VCaP (cell line): ENCODE results near the gene ATP1B1.
A peak's percentile ranks its signal among the peaks of the same experiment; 100 is the strongest.

Source experiments
- H3K27ac ChIP-seq: fragments of 450-650 bp; 2 replicates; pipeline ENCODE4 v1.5.1; 2017
- CTCF ChIP-seq: fragments of 450-650 bp; conservative IDR thresholded peaks from 2 replicates; pipeline ENCODE4 v1.5.1; 2017; ENCODE audit warnings: mild to moderate bottlenecking, moderate library complexity

Gene ATP1B1

GRCh38 chr1:169099561-169099960 lies 6.9 kb upstream of the ATP1B1 start:
- TF ChIP-seq CTCF: no peak
- no peak overlapping the region for H3K27ac ChIP-seq

GRCh38 chr1:169100208-169100607 lies 6.3 kb upstream of the ATP1B1 start:
- no peak for TF ChIP-seq CTCF

GRCh38 chr1:169100651-169101088 lies 5.8 kb upstream of the ATP1B1 start:
- TF ChIP-seq CTCF: no peak
- H3K27ac ChIP-seq: no peak overlapping the region

More at GRCh38 chr1:169100208-169100607, 6.3 kb upstream of the ATP1B1 start:
- no peak overlapping the region for H3K27ac ChIP-seq

- no peak overlapping the region for H3K27ac ChIP-seq
- no peak for TF ChIP-seq CTCF
Measured at GRCh38 chr1:169102567-169102966, 3.9 kb upstream of the ATP1B1 start.

GRCh38 chr1:169103002-169103401 lies 3.5 kb upstream of the ATP1B1 start:
- H3K27ac ChIP-seq: no peak overlapping the region
- TF ChIP-seq CTCF: no peak

- TF ChIP-seq CTCF: no peak
- no peak overlapping the region for H3K27ac ChIP-seq
Measured at GRCh38 chr1:169103480-169103893, 3.0 kb upstream of the ATP1B1 start.

- no peak for TF ChIP-seq CTCF
- H3K27ac ChIP-seq: peak overlapping the region; percentile 83
Measured at GRCh38 chr1:169105087-169105433, 1.4 kb upstream of the ATP1B1 start.
